ENCODE data around the gene GTF2H2. TPM values are rescaled to one million over a fixed set of nuclear protein-coding genes. Genes with fewer than 3 reads are reported as not detected.
"Not testable (repeated sequence)": the region's sequence is repeated elsewhere in the genome, so short reads cannot be mapped to it uniquely, and the experiment has no call there.

GTF2H2 gene
- total RNA-seq (2012; rRNA removed) = 18.1 and 22.2 TPM in 2 replicates
- 9.9 and 13.9 TPM in 2 replicates for polyA plus RNA-seq (2012; rRNA removed)
- 2.6 and 2.8 TPM in 2 replicates for polyA plus RNA-seq (2012; cell fraction: cytosol; rRNA removed)
- polyA plus RNA-seq (2012; cell fraction: nucleus; rRNA removed; ENCODE audit: low replicate concordance) = 2.5 and 12.6 TPM in 2 replicates
- Bru-seq, nascent RNA = percentile 57 among the genes with signal in this experiment
- BruChase-seq, experiment 1, labeled RNA remaining after a 6-hour chase = percentile 74 among the genes with signal in this experiment
- percentile 69 among the genes with signal in this experiment for BruChase-seq, experiment 2, labeled RNA remaining after a 2-hour chase
- long read RNA-seq, full-length matches to known transcripts = 4 of 24 reads
- long read RNA-seq, partial matches to known transcripts = 4 of 24 reads
- long read RNA-seq, other reads (novel, unspliced or antisense) = 16 of 24 reads

- POLR2A ChIA-PET (ENCODE audit: unreplicated experiment); H3K23ac ChIP-seq (ENCODE audit: low read depth, low read length); H2BK5ac ChIP-seq (ENCODE audit: low read depth, low read length, poor library complexity, severe bottlenecking); H3K79me1 ChIP-seq (ENCODE audit: low read depth in 1 of 2, low read length in 2 of 2); H4K91ac ChIP-seq (ENCODE audit: insufficient read depth, low read depth, low read length); H3K18ac ChIP-seq (ENCODE audit: low read depth, low read length); H3K14ac ChIP-seq (replicated peaks; ENCODE audit: low read depth, low read length); H2AK9ac ChIP-seq (replicated peaks; ENCODE audit: low read depth, low read length, poor library complexity); intact Hi-C loops (cut with micrococcal nuclease); H3K56ac ChIP-seq (ENCODE audit: extremely low read depth, insufficient read depth, low read length); H3K9me3 ChIP-seq (ENCODE audit: control insufficient read depth, insufficient read depth, low read length); H4K8ac ChIP-seq (ENCODE audit: low read depth in 2 of 2, low read length in 2 of 2); DNase-seq; H3K4me1 ChIP-seq (ENCODE audit: control insufficient read depth, insufficient read depth, low read length); H2AK5ac ChIP-seq (ENCODE audit: low read depth, low read length); H3K27me3 ChIP-seq (ENCODE audit: control insufficient read depth, insufficient read depth, low read length); CTCF ChIA-PET; H3K4ac ChIP-seq (ENCODE audit: low read depth, low read length); H2BK15ac ChIP-seq (ENCODE audit: low read depth, low read length); BruUV-seq (replicated peaks); H3K36me3 ChIP-seq (ENCODE audit: control insufficient read depth, insufficient read depth, low read length); H2AFZ ChIP-seq (replicated peaks; ENCODE audit: low read length, poor library complexity); H3K27ac ChIP-seq (ENCODE audit: insufficient read depth, low read length); H4K20me1 ChIP-seq (ENCODE audit: insufficient read depth, low read length); H4K5ac ChIP-seq (ENCODE audit: low read depth, low read length); H2BK120ac ChIP-seq (ENCODE audit: low read depth, low read length); dilution Hi-C loops (cut with HindIII; ENCODE audit: low sequenced_read_pairs, unreplicated experiment); in situ Hi-C loops (cut with MboI; ENCODE audit: low sequenced_read_pairs); H3K4me3 ChIP-seq (ENCODE audit: insufficient read depth, low read depth, low read length); H3K9ac ChIP-seq (ENCODE audit: low read depth, low read length); H2BK20ac ChIP-seq (ENCODE audit: low read depth, low read length); H3K9me1 ChIP-seq (ENCODE audit: insufficient read depth, low read length); H3K4me2 ChIP-seq (ENCODE audit: low read depth, low read length): not testable (repeated sequence)
- WGBS, 2 experiments (ENCODE audit: extremely low coverage in 2 of 2, insufficient read length in 1 of 2) = no CpG with 5 or more reads among the region's 46 CpGs
- ATAC-seq (ENCODE audit: low read depth) = peak; percentile 98
Measured at GRCh38 chr5:71067262-71067928, at the start of gene GTF2H2. Gene GTF2H2 (minus strand): TSS chr5:71067676. CDS start chr5:71062763, 4,913 bp downstream.

- H2AK5ac ChIP-seq (ENCODE audit: low read depth, low read length); H3K9ac ChIP-seq (ENCODE audit: low read depth, low read length); H2AK9ac ChIP-seq (replicated peaks; ENCODE audit: low read depth, low read length, poor library complexity); intact Hi-C loops (cut with micrococcal nuclease); H2BK20ac ChIP-seq (ENCODE audit: low read depth, low read length); H3K79me1 ChIP-seq (ENCODE audit: low read depth in 1 of 2, low read length in 2 of 2); dilution Hi-C loops (cut with HindIII; ENCODE audit: low sequenced_read_pairs, unreplicated experiment); H3K27me3 ChIP-seq (ENCODE audit: control insufficient read depth, insufficient read depth, low read length); ATAC-seq (ENCODE audit: low read depth); H4K5ac ChIP-seq (ENCODE audit: low read depth, low read length); H2AFZ ChIP-seq (replicated peaks; ENCODE audit: low read length, poor library complexity); H3K14ac ChIP-seq (replicated peaks; ENCODE audit: low read depth, low read length); H2BK5ac ChIP-seq (ENCODE audit: low read depth, low read length, poor library complexity, severe bottlenecking); H3K9me1 ChIP-seq (ENCODE audit: insufficient read depth, low read length); H3K4me3 ChIP-seq (ENCODE audit: insufficient read depth, low read depth, low read length); CTCF ChIA-PET; H4K8ac ChIP-seq (ENCODE audit: low read depth in 2 of 2, low read length in 2 of 2); H3K4me2 ChIP-seq (ENCODE audit: low read depth, low read length); H3K4me1 ChIP-seq (ENCODE audit: control insufficient read depth, insufficient read depth, low read length); H3K23ac ChIP-seq (ENCODE audit: low read depth, low read length); DNase-seq; H3K36me3 ChIP-seq (ENCODE audit: control insufficient read depth, insufficient read depth, low read length); BruUV-seq (replicated peaks); H3K18ac ChIP-seq (ENCODE audit: low read depth, low read length); H4K91ac ChIP-seq (ENCODE audit: insufficient read depth, low read depth, low read length); H4K20me1 ChIP-seq (ENCODE audit: insufficient read depth, low read length); in situ Hi-C loops (cut with MboI; ENCODE audit: low sequenced_read_pairs); H2BK120ac ChIP-seq (ENCODE audit: low read depth, low read length); H3K27ac ChIP-seq (ENCODE audit: insufficient read depth, low read length); POLR2A ChIA-PET (ENCODE audit: unreplicated experiment); H2BK15ac ChIP-seq (ENCODE audit: low read depth, low read length); H3K56ac ChIP-seq (ENCODE audit: extremely low read depth, insufficient read depth, low read length); H3K4ac ChIP-seq (ENCODE audit: low read depth, low read length); H3K9me3 ChIP-seq (ENCODE audit: control insufficient read depth, insufficient read depth, low read length): not testable (repeated sequence)
- no CpG with 5 or more reads among the region's 12 CpGs for WGBS, 2 experiments (ENCODE audit: extremely low coverage in 2 of 2, insufficient read length in 1 of 2)
Measured at GRCh38 chr5:71109730-71110275, 42.3 kb upstream of the GTF2H2 start.
